ENCODE data around the gene ARL6IP4.

DNA sequence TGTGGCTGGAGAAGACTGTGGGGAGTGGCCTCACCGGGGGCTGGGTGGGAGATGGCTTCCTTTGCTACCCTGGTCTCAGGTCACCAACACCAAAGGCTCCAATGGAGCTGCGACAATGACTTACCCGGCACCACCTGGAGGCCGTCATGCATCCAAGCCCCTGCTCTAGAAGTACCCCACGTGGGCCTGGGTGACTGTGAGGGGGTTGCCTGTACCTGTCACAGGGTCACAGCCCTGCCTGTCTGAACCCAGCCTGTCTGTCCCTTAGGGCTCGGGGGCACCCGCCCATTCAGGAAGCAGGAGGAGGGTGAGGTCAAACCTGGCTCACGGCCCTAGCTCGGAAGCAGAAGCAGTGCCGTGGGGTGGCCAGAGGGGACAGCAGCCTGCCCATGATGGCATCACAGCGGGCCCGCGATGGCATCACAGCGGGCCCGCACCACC, 33.1 kb upstream of the ARL6IP4 start:
- TF ChIP-seq, protein P1, sequence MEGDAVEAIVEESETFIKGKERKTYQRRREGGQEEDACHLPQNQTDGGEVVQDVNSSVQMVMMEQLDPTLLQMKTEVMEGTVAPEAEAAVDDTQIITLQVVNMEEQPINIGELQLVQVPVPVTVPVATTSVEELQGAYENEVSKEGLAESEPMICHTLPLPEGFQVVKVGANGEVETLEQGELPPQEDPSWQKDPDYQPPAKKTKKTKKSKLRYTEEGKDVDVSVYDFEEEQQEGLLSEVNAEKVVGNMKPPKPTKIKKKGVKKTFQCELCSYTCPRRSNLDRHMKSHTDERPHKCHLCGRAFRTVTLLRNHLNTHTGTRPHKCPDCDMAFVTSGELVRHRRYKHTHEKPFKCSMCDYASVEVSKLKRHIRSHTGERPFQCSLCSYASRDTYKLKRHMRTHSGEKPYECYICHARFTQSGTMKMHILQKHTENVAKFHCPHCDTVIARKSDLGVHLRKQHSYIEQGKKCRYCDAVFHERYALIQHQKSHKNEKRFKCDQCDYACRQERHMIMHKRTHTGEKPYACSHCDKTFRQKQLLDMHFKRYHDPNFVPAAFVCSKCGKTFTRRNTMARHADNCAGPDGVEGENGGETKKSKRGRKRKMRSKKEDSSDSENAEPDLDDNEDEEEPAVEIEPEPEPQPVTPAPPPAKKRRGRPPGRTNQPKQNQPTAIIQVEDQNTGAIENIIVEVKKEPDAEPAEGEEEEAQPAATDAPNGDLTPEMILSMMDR (IDR thresholded peaks at IDR 0.05) = no peak
- no peak for TF ChIP-seq POLR2A (IDR thresholded peaks at IDR 0.05)

All from lower leg skin (tissue), 3 donors.